GM18909 (cell line): ENCODE measurements around the gene CD79A.
A peak's percentile ranks its signal among the peaks of the same experiment; 100 is the strongest.

Experiments used
- ATAC-seq: cut with Tn5 transposase; IDR thresholded peaks from one replicate; pipeline ENCODE4 v1.9.1; 2021; ENCODE audit warnings: mild to moderate bottlenecking; ENCODE audit not compliant: unreplicated experiment, poor library complexity

CD79A gene

GRCh38 chr19:41876847-41877832 lies at the start of gene CD79A:
TSS of gene CD79A (plus strand) at chr19:41877279. CDS start at chr19:41877305, 26 bp downstream.
- ATAC-seq: peak; percentile 69

- no peak for ATAC-seq
Measured at GRCh38 chr19:41837981-41838708, 38.9 kb upstream of the CD79A start.

- no peak for ATAC-seq
Measured at GRCh38 chr19:41839211-41839610, 37.9 kb upstream of the CD79A start.

- ATAC-seq: no peak
Measured at GRCh38 chr19:41843371-41843770, 33.7 kb upstream of the CD79A start.

GRCh38 chr19:41844601-41845000 lies 32.5 kb upstream of the CD79A start, which contains the start of gene LYPD4:
TSS of gene LYPD4 (minus strand) at chr19:41844683. CDS start at chr19:41839285, 5,398 bp downstream.
- ATAC-seq: no peak

GRCh38 chr19:41845001-41845050 lies 32.3 kb upstream of the CD79A start, which contains the start of gene DMRTC2:
TSS of gene DMRTC2 (plus strand) at chr19:41845042. CDS start at chr19:41847429, 2,387 bp downstream.
- ATAC-seq: no peak

- no peak for ATAC-seq
Measured at GRCh38 chr19:41845051-41845590, 32.0 kb upstream of the CD79A start.

GRCh38 chr19:41847351-41848105 lies 29.6 kb upstream of the CD79A start:
- no peak for ATAC-seq

- no peak for ATAC-seq
Measured at GRCh38 chr19:41848666-41849065, 28.4 kb upstream of the CD79A start.

GRCh38 chr19:41849067-41849466 lies 28.0 kb upstream of the CD79A start:
- no peak for ATAC-seq

- no peak for ATAC-seq
Measured at GRCh38 chr19:41850381-41850780, 26.7 kb upstream of the CD79A start.

GRCh38 chr19:41851456-41851855 lies 25.6 kb upstream of the CD79A start:
- no peak for ATAC-seq

- no peak for ATAC-seq
Measured at GRCh38 chr19:41853344-41853743, 23.7 kb upstream of the CD79A start.

GRCh38 chr19:41853768-41854167 lies 23.3 kb upstream of the CD79A start:
- no peak for ATAC-seq

GRCh38 chr19:41859213-41859617 lies 17.9 kb upstream of the CD79A start:
- ATAC-seq: no peak

- ATAC-seq: peak; percentile 78
Measured at GRCh38 chr19:41859618-41860418, 17.3 kb upstream of the CD79A start, which contains the start of gene RPS19. TSS of gene RPS19 (plus strand) at chr19:41860255. CDS start at chr19:41860775, 520 bp downstream.

GRCh38 chr19:41860419-41861115 lies 16.5 kb upstream of the CD79A start:
- ATAC-seq: no peak

- ATAC-seq: no peak
Measured at GRCh38 chr19:41861116-41861768, 15.8 kb upstream of the CD79A start.

GRCh38 chr19:41861846-41862245 lies 15.2 kb upstream of the CD79A start:
- no peak for ATAC-seq
